Cerebellar cortex (tissue), 1 donor: Measurements from ENCODE around the gene GRK7.

Experiments
- DNase-seq: peaks from one replicate; pipeline ENCODE4 v3.0.0-alpha.2; 2015; ENCODE audit warnings: low spot score

Gene GRK7

GRCh38 chr3:141763088-141763750 is at the start of gene GRK7:
Gene GRK7 (plus strand): TSS chr3:141763408. CDS start chr3:141778285, 14,877 bp downstream.
- DNase-seq, result no peak

GRCh38 chr3:141714671-141715070 is 48.5 kb upstream of the GRK7 start:
- DNase-seq, result no peak

- DNase-seq, result no peak
Measured at GRCh38 chr3:141722081-141722480, 41.1 kb upstream of the GRK7 start.

- DNase-seq, result no peak
Measured at GRCh38 chr3:141722648-141723047, 40.6 kb upstream of the GRK7 start.

GRCh38 chr3:141723255-141723654 is 40.0 kb upstream of the GRK7 start:
- DNase-seq, result no peak

GRCh38 chr3:141724186-141724585 is 39.0 kb upstream of the GRK7 start:
- DNase-seq, result no peak

- DNase-seq, result no peak
Measured at GRCh38 chr3:141725036-141725435, 38.2 kb upstream of the GRK7 start.

- DNase-seq, result no peak
Measured at GRCh38 chr3:141726483-141726882, 36.7 kb upstream of the GRK7 start.

GRCh38 chr3:141728355-141728892 is 34.8 kb upstream of the GRK7 start:
- DNase-seq, result no peak

GRCh38 chr3:141729240-141729639 is 34.0 kb upstream of the GRK7 start:
- DNase-seq, result no peak

- no peak for DNase-seq
Measured at GRCh38 chr3:141735176-141735575, 28.0 kb upstream of the GRK7 start.

- no peak for DNase-seq
Measured at GRCh38 chr3:141735770-141736465, 27.3 kb upstream of the GRK7 start.

- DNase-seq, result no peak
Measured at GRCh38 chr3:141737093-141737492, 26.1 kb upstream of the GRK7 start.

GRCh38 chr3:141737678-141738021 is 25.6 kb upstream of the GRK7 start:
- DNase-seq, result no peak

GRCh38 chr3:141738022-141738890 is 25.0 kb upstream of the GRK7 start, which contains the start of gene RNF7:
Gene RNF7 (plus strand): TSS chr3:141738298. CDS start chr3:141738342, 44 bp downstream.
- peak; percentile 95 for DNase-seq

- DNase-seq, result peak; percentile 28
Measured at GRCh38 chr3:141738891-141739363, 24.3 kb upstream of the GRK7 start.

GRCh38 chr3:141739731-141740130 is 23.5 kb upstream of the GRK7 start:
- DNase-seq, result no peak

GRCh38 chr3:141740349-141740748 is 22.9 kb upstream of the GRK7 start:
- DNase-seq, result no peak

GRCh38 chr3:141743305-141743704 is 19.9 kb upstream of the GRK7 start:
- DNase-seq, result no peak

GRCh38 chr3:141746962-141747361 is 16.2 kb upstream of the GRK7 start:
- DNase-seq, result no peak

GRCh38 chr3:141753399-141753798 is 9.8 kb upstream of the GRK7 start:
- DNase-seq, result no peak

GRCh38 chr3:141754032-141754431 is 9.2 kb upstream of the GRK7 start:
- DNase-seq, result no peak
